Midbrain (tissue), 1 donor: ENCODE data around the gene DYNC1I1.
"Not testable (repeated sequence)": the region's sequence is repeated elsewhere in the genome, so short reads cannot be mapped to it uniquely, and the experiment has no call there.

Source experiments
- DNase-seq: peaks from one replicate; lab custom pipeline; 2025; lab: John Stamatoyannopoulos, UW

The DYNC1I1 gene

DNA sequence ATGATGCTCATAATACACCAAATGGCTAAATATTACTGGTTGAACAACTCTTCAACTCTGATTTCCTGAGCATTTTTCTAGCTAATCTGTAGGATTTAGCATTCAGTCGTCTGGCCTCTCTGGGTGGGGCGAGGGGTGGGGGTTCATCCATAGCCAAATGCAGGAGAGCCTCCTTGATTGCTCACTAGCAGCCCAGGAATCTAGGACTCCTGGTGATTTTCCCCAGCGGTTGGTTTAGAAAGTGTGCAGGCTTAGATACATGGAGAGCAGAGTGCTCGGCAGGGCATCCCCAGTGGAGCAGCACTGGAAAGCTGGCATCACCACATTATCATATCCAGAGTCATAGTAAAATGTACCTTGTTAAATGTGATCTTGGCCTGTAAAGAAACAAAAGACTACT, 136.1 kb downstream of the DYNC1I1 start:
- DNase-seq, result no peak

DNA sequence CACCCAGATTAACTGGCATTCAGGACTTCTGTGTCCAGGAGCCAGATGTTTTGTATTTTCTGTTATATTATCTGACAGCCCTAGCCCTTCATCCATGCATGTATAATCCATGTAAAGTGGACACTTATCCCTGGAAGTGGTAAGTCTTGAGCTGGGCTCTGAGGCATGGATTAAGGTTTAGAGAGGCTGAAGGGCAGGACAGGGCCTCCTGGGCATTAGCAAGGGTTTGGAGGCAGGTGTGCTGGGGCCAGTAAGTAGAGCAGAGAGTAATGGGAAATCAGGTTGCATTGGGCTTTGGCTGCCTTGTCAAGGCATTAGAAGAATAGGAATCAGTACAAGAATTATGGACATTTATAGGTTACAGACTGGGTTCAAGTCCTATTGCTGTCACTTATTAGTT, 138.0 kb downstream of the DYNC1I1 start:
- no peak for DNase-seq

DNA sequence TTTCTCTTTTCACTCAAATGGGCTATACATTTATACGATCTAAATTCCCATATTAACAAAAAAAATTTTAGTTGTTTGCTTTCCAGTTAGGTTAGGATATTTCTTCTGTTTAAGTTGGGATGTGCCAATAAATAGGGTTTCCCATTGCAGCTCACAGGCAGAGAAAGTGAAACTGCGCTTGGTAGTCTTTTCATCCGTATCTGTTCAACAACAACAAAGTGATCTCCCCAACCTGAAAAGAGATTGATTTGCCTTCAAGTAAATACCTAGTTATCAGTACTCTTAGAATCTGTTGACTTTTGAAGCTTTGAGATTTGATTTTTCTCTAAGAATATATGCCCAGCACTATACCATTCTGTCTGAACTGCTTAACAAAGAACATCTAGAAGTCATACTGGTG, 143.4 kb downstream of the DYNC1I1 start:
- no peak for DNase-seq

DNA sequence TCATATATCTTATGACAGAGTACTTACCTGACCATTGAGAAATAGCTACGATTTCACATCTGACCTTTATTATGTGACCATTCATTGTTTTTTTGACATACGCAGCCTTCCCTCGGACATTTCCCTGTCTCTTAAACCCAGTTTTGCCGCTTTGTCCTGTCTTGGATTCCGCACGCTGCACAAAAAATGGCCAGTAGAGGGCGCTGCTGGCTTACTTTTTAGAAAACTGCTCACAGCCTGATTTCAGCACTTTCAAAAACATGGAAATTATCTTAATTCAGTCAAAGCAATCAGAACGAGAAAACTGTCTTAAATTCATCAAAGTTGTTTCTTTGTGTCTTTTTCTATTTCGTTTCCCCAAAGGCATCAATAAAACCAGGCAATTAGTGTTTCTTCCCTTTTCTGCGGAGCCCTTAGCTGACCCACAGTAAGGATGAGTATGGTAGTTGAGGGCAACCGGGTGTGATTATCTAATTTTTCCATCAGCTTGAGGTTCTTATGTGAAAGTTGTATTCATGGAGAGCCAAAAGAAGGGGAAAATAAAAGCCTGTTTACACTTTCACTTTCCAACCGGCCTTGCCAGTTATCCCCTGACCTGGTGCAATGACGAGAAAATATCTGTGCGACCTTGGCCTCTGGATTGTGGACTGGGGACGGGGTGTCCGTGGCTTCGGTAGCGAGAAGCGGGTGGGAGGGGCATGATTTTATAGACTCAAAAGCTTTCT, 144.4 kb downstream of the DYNC1I1 start:
- DNase-seq, result peak; percentile 90

DNA sequence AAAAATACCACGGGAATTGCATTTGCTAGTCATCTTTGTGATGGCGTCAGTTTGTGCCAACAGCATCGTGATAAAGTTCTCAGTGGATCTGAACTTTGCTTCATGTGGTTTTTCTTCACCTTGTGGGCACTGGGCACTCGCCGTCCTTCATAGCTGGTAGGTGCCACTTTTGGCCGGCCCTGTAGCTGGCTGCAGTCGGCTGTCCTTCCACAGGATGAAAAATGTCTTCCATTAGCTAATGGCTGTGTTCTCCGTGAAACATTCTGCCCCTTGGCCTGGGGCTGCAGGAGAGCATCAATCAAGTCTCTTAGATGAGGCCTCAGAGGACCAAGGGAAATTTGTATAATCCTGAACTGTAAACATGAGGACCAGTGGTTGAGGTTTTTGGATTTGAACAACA, 145.3 kb downstream of the DYNC1I1 start:
- DNase-seq, result no peak

DNA sequence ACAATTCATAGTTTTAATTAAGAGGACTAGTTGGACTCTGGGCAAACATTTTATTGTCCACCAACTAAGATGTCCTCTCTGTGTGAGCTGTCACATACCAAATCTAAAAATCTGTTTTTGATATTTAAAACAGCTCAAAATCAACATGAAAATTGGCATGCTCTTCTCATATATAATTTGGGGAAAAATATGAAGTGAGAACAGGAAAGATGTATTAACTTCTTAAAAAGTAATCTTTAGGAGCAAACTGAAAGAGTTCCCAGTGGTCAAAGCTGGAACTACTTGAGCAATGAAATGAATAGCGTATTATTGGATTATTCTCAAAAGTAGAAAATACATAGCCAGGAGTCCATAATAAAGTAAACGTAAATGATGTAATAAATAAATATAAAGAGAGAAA, 147.2 kb downstream of the DYNC1I1 start:
- DNase-seq, result no peak

DNA sequence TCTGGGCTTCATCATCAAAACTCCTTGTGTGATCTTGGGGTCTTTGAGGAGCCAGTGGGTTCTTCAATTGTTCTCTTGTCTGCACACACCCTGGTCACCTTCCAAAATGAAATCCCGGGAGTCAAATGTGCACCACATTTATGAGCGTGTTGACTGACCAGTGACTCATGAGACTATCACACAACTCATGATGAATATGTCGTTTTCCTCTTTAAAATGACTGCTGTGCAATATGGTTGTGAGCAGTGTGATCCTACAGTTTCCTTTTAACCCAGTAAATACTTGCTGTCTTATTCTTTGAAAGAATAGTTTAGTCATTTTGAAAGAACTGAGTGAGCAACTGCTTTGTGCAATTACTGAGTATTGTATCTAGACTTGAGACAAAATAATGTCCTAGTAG, 149.2 kb downstream of the DYNC1I1 start:
- no peak for DNase-seq

DNA sequence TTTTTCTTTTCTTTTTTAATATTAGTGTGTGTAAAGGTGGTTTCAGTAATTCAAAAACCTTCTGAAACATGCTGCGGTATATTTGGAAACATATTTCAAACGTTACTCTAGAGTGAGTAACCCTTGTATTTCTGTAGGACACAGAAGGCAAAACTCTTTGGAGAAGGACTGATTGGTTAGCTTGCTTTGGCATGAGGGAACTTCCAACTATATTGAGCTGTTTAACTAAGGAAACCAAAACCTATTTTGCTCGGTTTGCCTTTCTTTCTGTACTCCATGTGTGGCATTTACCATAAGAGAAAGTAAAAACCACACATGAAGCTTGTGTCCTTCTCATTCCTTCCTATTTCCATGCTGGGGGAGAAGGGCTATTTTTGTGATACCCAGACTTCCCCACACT, 149.8 kb downstream of the DYNC1I1 start:
- DNase-seq, result no peak

DNA sequence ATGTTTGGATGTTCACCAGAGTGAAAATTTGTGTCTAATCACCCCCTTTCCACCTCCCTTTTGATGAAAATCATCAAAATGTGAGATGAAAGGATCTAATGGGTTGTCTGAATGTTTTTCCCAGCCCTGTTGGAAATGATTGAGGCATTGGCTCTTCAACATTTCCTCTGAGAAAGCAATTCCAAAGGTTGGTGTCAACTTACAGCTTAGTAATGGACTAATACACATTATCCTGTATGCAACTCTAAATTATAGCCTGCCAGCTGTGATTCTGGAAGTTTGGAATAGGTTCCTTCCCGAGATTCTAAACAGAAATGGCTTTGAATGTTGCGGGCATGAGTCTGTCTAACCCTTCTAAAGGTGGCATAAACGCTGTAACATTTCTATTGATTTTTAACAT, 152.9 kb downstream of the DYNC1I1 start:
- DNase-seq, result no peak

DNA sequence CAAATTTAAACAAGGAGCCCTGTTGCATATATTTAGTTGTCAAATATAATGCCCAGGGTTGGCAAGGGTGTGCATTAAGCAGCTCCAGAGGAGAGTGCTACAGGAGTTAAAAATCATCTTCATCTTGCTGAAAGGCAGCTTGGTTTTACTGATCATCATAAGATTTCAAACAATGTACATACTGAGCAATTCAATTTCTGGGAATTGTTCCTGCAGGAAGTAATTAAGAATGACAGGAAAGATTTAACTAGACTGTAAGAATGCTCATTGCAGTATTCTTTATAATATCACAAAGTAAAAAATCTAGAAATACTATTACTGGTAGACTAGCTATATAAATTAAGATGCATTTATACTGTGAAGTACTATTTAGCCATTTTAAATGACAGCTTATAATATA, 153.6 kb downstream of the DYNC1I1 start:
- no peak for DNase-seq

DNA sequence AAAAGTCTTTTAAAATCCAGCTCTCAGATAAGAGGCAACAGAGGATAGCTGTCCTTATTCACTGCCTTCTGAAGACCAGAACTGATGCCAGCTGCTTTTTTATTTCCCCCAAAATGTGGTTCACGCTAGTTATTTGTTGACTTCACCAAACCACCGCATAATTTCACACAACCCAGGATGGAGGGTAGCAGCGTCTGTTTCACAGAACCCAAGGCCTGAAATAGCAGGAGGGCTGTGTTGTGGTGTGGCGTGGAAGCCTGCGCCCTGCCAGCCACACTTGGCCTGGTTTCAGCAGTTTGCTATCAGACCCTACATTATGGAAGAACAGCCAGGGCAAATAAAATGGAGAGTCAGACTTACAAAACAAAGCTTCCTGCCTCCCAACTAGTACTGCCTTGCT, 155.4 kb downstream of the DYNC1I1 start:
- DNase-seq, result no peak

DNA sequence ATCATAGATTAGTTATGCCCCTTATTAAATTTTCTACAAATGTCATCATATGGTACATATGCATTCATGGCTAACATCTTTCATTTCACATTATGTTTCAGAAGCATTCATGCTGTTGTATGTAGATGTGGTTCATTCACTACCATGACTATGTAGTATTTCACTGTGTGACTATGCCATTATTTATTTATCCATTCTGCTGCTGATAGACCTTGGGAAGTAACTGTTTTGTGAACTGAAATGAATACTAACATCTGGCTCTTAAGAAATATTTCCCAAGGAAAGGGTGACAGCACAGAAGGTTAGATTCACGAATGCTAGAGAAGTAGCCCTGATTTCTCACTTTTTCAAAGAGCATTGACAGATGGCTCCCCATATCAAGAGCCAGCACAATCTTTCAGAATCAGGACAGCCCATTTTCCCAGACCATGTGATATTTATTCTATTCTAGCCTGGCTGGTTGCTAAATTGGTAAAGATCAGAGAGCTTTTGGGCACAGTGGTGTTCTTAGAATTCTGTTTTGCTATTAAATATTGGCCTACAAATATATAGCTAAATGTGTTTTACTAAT, 157.4 kb downstream of the DYNC1I1 start:
- DNase-seq, result no peak

DNA sequence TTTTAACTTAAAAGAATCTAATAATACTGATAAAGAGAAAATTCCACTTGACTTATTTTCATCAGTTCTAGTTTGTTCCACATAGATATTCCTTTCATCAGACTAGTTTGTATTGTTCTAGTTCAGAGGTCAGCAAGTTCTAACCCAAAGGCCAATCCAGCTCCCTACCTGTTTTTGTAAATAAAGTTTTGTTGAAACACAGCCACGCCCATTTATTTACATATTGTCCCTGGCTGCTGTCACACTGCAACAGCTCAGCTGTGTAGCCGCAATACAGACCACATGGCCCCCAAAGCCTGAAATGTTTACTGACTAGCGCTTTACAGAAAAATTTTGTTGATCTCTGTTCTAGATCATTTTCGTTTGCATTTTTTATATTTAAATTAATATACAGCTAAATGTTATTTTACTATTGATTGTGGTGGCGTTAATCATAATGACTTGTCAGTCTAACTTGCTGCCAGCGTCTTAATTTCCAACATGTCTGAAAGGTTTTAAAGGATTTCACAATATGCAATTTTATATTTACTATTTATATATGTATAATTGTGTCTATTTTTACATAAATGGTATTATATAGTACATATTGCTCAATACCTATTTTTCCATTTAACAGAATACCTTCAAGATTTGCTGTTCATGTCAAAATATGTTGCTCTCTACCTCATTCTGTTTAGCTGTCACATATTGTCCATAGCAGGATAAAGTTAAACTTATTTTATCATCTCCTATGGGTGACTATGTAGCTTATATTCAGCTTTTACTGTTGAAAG, 159.3 kb downstream of the DYNC1I1 start:
- no peak for DNase-seq

DNA sequence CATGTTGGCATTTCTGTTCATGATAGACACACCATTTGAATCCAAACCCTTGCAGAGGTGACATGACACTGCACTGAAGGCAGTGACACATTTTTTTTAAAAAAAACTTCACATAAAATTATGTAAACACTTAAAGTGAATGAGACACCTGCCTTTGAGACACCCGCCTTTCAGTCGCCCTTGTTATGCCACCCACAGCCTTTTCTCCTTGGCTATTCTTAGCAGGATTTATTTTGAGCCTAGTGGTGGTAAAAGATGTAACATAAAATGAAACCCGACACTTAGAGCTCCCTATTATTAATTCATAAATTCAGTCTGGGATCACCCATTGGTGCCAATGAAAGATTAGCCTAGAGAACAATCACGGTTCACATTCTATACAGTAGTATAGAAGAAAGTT, 161.3 kb downstream of the DYNC1I1 start:
- no peak for DNase-seq

DNA sequence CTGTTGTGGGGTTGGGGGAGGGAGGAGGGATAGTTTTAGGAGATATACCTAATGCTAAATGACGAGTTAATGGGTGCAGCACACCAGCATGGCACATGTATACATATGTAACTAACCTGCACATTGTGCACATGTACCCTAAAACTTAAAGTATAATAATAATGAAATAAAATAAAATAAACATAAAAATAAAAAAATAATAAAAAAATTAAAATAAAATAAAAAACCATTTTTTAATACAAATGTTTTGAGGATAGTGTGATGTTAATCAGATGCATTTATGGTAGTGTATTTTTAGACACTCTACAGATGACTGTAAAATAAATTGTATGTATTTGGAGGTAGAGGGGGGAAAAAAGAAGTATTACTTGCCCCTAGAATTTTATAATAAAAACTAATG, 172.5 kb downstream of the DYNC1I1 start:
- DNase-seq, result not testable (repeated sequence)

DNA sequence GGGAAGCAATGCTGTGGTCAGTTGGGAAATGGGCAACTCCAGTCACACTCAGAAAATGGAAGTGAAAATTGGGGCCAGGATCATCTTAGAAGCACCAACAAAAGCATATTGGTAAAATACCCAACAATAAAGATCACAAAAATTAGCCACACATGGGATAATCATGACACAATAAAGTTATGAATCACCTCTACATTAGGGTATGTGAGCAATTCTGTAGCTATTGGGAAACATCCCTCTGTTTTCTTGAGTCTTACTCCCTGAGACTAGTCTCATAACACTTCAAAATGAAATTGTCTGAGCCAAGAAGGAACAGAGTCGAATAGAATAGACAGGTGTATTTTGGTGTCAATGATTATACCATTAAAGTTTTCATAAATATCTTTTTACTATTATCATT, 178.3 kb downstream of the DYNC1I1 start:
- no peak for DNase-seq

DNA sequence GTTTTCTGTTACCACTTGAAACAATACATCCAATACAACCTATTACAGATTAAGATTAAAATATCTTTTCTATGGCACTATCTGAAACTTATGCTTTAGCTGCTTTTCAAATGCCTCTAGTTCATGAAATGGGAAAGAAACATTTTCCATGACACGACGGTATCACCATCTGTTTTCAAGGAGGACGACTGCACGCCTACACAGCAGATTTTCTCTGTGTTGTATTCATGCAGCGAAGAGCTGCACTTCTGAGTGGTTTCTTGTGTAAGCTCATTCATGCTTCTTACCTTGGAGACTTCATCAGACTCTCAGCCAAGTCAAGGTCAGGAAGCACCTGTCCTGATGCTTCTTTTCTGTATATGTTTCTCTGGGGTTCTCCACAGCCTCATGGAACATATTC, 179.2 kb downstream of the DYNC1I1 start:
- no peak for DNase-seq

DNA sequence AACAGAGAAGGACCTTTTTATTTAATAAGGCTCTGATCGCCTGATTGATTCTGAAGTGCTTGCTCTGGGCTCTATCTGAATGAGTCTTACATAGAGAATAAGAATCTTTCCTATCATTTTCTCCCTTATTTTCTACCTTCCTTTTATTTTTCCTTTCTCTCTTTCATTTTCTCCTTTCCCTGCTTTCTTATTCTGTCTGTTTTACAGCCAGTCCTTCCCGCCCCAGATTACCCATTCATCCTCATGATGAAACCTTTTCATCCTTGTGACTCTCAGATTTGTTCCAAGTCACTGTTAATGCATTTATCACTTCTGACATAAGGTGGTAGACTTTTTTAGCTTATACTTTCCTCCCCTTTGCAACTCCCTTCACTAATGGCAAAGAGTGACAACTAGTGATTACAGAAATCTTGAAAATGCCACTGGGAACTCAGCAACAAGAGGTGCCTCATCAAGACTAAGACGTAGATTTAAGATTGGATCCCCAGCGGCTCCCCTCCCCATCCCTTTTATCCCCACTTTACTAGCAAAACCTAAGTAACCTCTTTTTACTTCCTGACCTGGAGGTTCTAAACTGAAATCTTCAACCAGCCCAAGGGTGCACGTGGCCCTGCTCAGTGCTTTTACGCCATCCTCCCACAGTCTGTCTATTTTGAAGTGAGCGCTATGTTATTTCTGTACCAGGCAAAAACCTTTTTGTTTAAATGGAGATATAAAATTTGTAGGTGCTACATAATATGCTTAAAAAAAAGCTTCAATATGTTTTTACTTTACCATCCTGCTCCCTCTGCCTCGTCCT, 179.8 kb downstream of the DYNC1I1 start:
- no peak for DNase-seq

DNA sequence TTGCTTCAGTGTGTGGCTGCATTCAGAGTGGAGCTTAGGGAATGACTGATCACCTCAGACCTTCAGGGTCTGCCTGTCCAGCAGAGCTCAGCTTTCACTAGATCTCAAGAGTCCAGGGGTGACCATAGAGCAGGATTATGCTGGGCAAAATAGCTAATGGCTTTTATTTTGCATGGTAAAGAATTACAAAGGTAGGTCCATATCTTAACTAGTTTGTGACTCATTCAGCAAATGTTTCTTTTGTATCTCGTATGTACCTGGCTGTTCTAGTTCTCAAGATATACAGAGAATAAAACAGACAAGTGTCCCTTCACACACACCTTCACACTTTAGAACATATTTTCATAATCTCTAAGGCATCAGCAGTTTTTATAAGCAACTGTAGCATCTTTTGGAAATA, 180.5 kb downstream of the DYNC1I1 start:
- no peak for DNase-seq

DNA sequence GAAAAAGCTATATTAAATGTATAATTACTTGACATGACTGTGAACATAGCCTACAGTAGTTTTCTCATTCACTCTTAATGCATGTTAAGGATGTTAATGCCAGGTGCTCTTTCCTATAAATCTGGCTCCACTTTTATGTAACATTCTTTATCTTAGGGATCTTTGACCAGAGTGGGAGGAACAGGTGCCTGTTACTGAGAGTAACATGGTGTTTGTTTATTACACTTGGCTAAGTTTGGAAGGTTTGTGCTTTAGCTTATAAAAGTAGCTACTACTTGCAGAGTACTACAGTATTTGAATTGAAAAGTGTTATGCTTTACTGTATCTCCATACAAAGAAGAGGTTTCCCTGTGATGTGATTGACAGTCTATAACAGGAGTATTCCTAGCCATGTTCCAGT, 183.4 kb downstream of the DYNC1I1 start:
- DNase-seq, result no peak

DNA sequence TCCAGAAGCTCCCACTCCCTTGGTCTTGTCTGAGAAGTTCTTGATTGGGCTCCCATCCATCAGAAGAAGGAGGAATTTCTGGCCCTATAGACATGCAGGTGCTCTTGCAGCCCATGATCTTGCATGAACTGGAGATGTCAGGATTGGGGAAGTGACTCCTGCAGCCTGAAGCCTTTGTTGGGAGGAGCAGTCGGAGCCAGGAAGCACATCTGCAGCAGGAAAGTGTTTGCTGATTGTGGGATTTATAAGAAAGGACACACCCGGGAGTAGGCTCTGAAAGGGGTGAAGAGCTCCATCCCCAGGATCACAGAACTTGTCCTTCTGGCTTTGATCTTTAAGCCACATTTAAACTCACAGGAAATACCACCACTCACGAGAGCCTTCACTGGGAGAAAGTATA, 185.2 kb downstream of the DYNC1I1 start:
- no peak for DNase-seq

DNA sequence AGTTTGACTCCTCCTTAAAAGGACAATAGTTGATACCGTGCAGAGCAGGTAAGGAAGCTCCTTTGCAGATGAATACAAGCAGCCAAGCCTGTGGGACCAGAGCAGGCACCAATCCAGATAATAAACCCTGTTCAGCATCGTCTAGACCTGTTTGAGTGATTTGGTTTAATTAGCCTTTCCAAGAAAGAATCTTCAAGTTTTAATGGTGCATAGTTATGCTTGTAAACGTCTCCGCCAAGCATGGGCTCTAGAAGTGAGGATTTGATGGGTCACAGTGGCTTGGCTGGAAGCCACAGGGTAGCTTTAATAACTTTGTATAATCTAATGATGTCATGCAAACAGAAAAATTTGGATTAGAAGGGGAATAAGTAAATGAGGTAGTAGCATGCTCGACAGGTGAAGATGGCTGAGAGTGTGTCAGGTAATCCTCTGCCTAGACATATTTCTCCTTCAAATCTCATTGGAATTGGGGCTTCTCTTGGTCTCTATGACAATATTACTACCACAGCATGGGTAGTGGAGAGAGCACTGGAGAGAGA, 188.4 kb downstream of the DYNC1I1 start:
- no peak for DNase-seq
